Heart right ventricle (tissue), 16 donors: ENCODE measurements around the gene SPTB. TPM values are rescaled to one million over a fixed set of nuclear protein-coding genes. Genes with fewer than 3 reads are reported as not detected.

Experiments
- ATAC-seq, 8 donors: fragments of 200-7000 bp; cut with Tn5 transposase; one replicate each; pipeline ENCODE4 v1.9.1; 2020; ENCODE audit warnings: mild to moderate bottlenecking in 8 of 8, moderate library complexity in 8 of 8, moderate number of reproducible peaks in 1 of 8
- DNase-seq, 2 donors: peaks; one replicate each; pipeline ENCODE4 v3.0.0-alpha.2; 2020
- H3K27ac ChIP-seq, 10 donors: fragments of 200-600 bp; sonication (generic) in 2 of 10; one replicate each; pipeline versions ENCODE4 v1.5.0 to v1.8.0; 2020 to 2022; ENCODE audit warnings: mild to moderate bottlenecking in 3 of 10
- H3K27me3 ChIP-seq, 7 donors: fragments of 200-600 bp; one replicate each; pipeline ENCODE4 v1.8.0; 2021 to 2022; ENCODE audit warnings: mild to moderate bottlenecking in 2 of 7
- H3K36me3 ChIP-seq, 9 donors: fragments of 200-600 bp; sonication (generic) in 1 of 9; one replicate each; pipeline versions ENCODE4 v1.5.0 to v1.8.0; 2020 to 2022; ENCODE audit warnings: mild to moderate bottlenecking in 2 of 9
- H3K4me1 ChIP-seq, 9 donors: fragments of 200-600 bp; sonication (generic) in 1 of 9; one replicate each; pipeline versions ENCODE4 v1.5.0 to v1.8.0; 2020 to 2022; ENCODE audit warnings: mild to moderate bottlenecking in 4 of 9
- H3K4me3 ChIP-seq, 10 donors: fragments of 200-600 bp; sonication (generic) in 2 of 10; one replicate each; pipeline versions ENCODE4 v1.5.0 to v1.8.0; 2020 to 2022; ENCODE audit warnings: mild to moderate bottlenecking in 7 of 10, moderate library complexity in 2 of 10
- H3K9me3 ChIP-seq, 11 donors: fragments of 200-600 bp in 10 of 11; sonication (generic) in 2 of 11; one replicate each; pipeline versions ENCODE4 v1.5.0 to v1.8.0; 2013 to 2022; ENCODE audit warnings: mild to moderate bottlenecking in 2 of 11, control low read depth in 1 of 11, moderate library complexity in 1 of 11
- WGBS, 2 donors: extraction: QIAGEN DNeasy Blood & Tissue Kit; methylation state at CpG; one replicate each; pipeline ENCODE4 v1.1.7; 2013; ENCODE audit warnings: inconsistent platforms in 1 of 2; 5-methylcytosine and 5-hydroxymethylcytosine counted together
- intact Hi-C, 10 donors: fragments of 100-400 bp; cut with DNase I; formaldehyde crosslinking; loops; one replicate each; pipeline versions ENCODE4 v1.11.1 to v1.14.2; 2022
- polyA plus RNA-seq, 2 donors: library from polyadenylated mRNA; stranded (reverse); fragments of 200-250 nt; gene quantifications; one replicate each; pipeline ENCODE4 v1.2.3, GENCODE V29; 2013
- total RNA-seq, 10 donors: library from RNA; stranded (reverse); fragmentation: NEBNext Ultra II Directional in 3 of 10; extraction: Animal tissue kit (Norgen Biotek cat#: 25700) in 3 of 10; gene quantifications; one replicate each; pipeline versions ENCODE4 v1.2.1 to v1.2.4, GENCODE V29; 2021 to 2023
- TF ChIP-seq, protein P1 (sequence below), 9 donors: fragments of 200-600 bp; sonication (generic) in 2 of 9; IDR thresholded peaks; one replicate each; pipeline versions ENCODE4 v1.5.0 to v1.8.0; 2021 to 2022; ENCODE audit warnings: antibody characterized with exemption in 9 of 9, mild to moderate bottlenecking in 5 of 9, moderate library complexity in 1 of 9
- donor health status: Arrhythmogenic right ventricular cardiomyopathy.
- donor health status: ischemic (EF 13 %, LVEDD 7.1; RV severe dilation, severe dysfunction).
- donor health status: healthy with polysubstance abuse.
- donor health status: DM: no; HTN: yes; CAD: no.
- donor health status: DM: no; HTN: no; CAD: no.
- donor health status: ischemic (EF 25% LVEDD 6.9; RV normal size, moderate dysfunction).
- donor health status: ischemic (EF 25% LVEDD 5.7; RV mildly dilated, moderate dysfunction).
- donor health status: healthy.
- donor health status: DM: yes; HTN: yes; CAD: no.
- donor health status: Ischemic cardiomyopathy.
- donor health status: ischemic (EF 35%, LVEDD 5.7; RV mildly dilated, moderate dysfunction).
- donor health status: nonischemic (EF 11% LVEDD 7.7; RV severe dilation, severe dysfunction).
- donor health status: DM: yes; HTN: yes; CAD: no.
- donor health status: PGD.
- donor health status: ischemic (EF 29% LVEDD 5.4; RV normal size, mild dysfunction).
- donor health status: nonischemic (EF 23%, LVEDD 6.1; RV moderate dilation, normal function).

SPTB gene
- total and polyA plus RNA-seq, 12 donors, result 24.0 to 114 (median 92.1) TPM

DNA sequence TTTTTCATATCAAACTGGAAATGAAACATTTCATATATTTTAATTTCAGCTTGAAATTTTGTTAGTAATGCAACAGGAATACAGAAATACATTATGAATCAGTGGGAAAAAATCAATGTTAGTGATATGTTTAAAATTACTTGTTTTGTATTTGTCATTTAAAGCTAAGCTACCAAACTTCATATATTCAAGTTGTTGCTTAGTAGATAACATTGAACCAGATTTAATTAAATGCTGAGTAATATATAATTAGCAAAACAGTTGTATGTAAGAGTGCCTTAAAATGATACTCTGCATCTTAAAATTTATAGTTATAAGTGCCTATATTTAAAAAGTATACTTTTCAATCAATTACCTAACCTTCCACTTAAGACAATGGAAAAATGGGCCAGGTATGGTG is 39.5 kb upstream of the SPTB start:
- TF ChIP-seq, protein P1, sequence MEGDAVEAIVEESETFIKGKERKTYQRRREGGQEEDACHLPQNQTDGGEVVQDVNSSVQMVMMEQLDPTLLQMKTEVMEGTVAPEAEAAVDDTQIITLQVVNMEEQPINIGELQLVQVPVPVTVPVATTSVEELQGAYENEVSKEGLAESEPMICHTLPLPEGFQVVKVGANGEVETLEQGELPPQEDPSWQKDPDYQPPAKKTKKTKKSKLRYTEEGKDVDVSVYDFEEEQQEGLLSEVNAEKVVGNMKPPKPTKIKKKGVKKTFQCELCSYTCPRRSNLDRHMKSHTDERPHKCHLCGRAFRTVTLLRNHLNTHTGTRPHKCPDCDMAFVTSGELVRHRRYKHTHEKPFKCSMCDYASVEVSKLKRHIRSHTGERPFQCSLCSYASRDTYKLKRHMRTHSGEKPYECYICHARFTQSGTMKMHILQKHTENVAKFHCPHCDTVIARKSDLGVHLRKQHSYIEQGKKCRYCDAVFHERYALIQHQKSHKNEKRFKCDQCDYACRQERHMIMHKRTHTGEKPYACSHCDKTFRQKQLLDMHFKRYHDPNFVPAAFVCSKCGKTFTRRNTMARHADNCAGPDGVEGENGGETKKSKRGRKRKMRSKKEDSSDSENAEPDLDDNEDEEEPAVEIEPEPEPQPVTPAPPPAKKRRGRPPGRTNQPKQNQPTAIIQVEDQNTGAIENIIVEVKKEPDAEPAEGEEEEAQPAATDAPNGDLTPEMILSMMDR (IDR thresholded peaks at IDR 0.05), result no peak
- peak overlapping the region in 1 of 10 donors; percentile 36 for H3K27ac ChIP-seq

DNA sequence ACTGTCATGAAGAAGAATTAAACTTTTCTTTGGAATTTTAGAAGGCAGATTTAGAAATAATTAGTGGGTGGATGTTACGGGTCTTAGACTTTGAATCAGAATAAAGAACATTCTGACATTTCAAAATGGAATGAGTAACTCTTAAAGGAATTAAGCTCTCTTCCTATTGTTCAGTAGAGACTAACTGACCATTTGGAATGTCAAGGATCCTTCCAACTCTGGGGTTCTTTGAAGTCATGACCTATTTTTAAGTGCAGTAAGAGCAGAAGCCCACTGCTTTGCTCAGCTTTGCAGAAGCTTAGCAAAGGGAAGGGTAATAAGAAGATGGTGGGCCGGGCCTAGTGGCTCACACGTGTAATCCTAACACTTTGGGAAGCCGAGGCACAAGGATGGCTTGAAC is 38.5 kb upstream of the SPTB start:
- H3K4me1 ChIP-seq, result peaks cover 12 to 61% (median 51%) of the 10 kb centered on the region in 9 donors
- H3K27me3 ChIP-seq, result no peaks in the 10 kb centered on the region
- 83 to 92% methylated on average over 4 of the region's 4 CpGs for WGBS, 2 donors
- H3K36me3 ChIP-seq, result peaks cover 0 to 5% (median 0%) of the 10 kb centered on the region in 9 donors
- peak overlapping the region in 2 of 10 donors; percentile 3 to 12 for H3K27ac ChIP-seq
- no peaks in the 10 kb centered on the region for H3K9me3 ChIP-seq
- no peak for ATAC-seq
- intact Hi-C loops, result loop anchor here in 4 of 10 donors (5.0 to 10.0 kb wide), 3 partner anchors 54 to 67 kb away; partner anchors contain the start of genes FNTB (in 2 of the 4) and RAB15 (in 1 of the 4)
- H3K4me3 ChIP-seq, result no peak overlapping the region
- no peak for DNase-seq
- TF ChIP-seq, protein P1 (IDR thresholded peaks at IDR 0.05), result no peak

More for the DNA sequence above, 39.5 kb upstream of the SPTB start:
- DNase-seq (no peak), ATAC-seq (no peak)
- peaks cover 12 to 60% (median 53%) of the 10 kb centered on the region in 9 donors for H3K4me1 ChIP-seq
- no peak overlapping the region for H3K4me3 ChIP-seq
- H3K9me3 ChIP-seq, result no peaks in the 10 kb centered on the region
- no peaks in the 10 kb centered on the region for H3K27me3 ChIP-seq
- peaks cover 0 to 12% (median 2%) of the 10 kb centered on the region in 9 donors for H3K36me3 ChIP-seq
- intact Hi-C loops, result loop anchor here in 4 of 10 donors (5.0 to 10.0 kb wide), 3 partner anchors 53 to 66 kb away; partner anchors contain the start of genes FNTB (in 2 of the 4) and RAB15 (in 1 of the 4)

DNA sequence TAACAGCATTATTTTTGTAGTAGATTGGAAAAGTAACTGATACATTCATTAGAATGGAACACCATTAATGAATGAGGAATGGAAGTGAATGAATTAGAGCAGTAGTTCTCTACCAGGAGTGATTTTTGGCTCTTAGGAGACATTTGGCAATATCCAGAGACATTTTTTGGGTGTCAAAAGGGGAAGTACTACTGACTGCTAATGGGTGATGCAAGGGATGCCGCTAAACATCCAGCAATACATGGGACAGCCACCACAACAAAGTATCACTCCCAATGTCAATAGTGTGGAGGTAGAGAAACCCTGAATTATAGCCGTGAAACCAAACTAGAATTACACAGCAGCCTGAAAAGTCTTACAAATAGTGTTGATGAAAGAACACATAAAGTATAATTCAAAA is 36.1 kb upstream of the SPTB start:
- TF ChIP-seq, protein P1 (IDR thresholded peaks at IDR 0.05), result no peak
- Histone ChIP-seq H3K27me3 (no peaks in the 10 kb centered on the region), H3K4me3 (peak overlapping the region in 6 of 10 donors; percentile 71 to 99 (median 90)), H3K4me1 (peaks cover 12 to 68% (median 49%) of the 10 kb centered on the region in 9 donors), H3K27ac (no peak overlapping the region), H3K9me3 (no peaks in the 10 kb centered on the region), H3K36me3 (no peaks in the 10 kb centered on the region)
- whole genome bisulfite sequencing, 2 donors, result 91 to 93% methylated on average over 2 of the region's 2 CpGs
- intact Hi-C loops, result loop anchor here in 4 of 10 donors (2.0 to 10.0 kb wide), 4 partner anchors 57 to 71 kb away; partner anchors contain the start of genes FNTB (in 3 of the 4) and RAB15 (in 1 of the 4)
- no peak for DNase-seq
- no peak for ATAC-seq

DNA sequence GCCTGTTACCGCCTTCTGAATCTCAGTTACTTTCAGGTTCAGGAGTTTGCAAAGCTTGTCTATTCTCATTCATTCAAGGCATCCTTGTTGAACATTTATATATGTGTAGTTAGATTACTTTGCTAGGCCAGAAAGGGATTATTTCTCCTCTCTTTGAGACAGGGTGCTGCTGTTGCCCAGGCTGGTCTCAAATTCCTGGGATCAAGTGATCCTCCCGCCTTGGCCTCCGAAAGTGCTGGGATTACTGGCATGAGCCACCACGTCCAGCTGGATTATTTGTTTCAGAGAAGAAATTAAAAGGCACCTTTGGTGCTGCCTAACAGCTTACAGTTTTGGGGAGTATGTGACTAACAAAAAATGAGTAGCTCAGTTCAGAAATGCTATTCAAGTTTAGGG is 35.3 kb upstream of the SPTB start:
- ATAC-seq, result no peak
- Histone ChIP-seq H3K36me3 (no peaks in the 10 kb centered on the region), H3K4me3 (peak overlapping the region; percentile 71 to 99 (median 90)), H3K27ac (peak overlapping the region; percentile 64 to 99 (median 94)), H3K27me3 (no peaks in the 10 kb centered on the region), H3K4me1 (peaks cover 12 to 63% (median 42%) of the 10 kb centered on the region in 9 donors), H3K9me3 (no peaks in the 10 kb centered on the region)
- intact Hi-C loops, result loop anchor here in 4 of 10 donors (2.0 to 10.0 kb wide), 4 partner anchors 57 to 72 kb away; partner anchors contain the start of genes FNTB (in 3 of the 4) and RAB15 (in 1 of the 4)
- TF ChIP-seq, protein P1 (IDR thresholded peaks at IDR 0.05), result no peak
- DNase-seq, result no peak
- 25 to 30% methylated on average over 4 of the region's 4 CpGs for WGBS, 2 donors
